Gastrocnemius medialis (tissue), 4 donors: ENCODE measurements around the gene CHST8.

Experiments used
- POLR2A ChIP-seq, 2 donors: fragments of 450-650 bp; IDR thresholded peaks; one replicate each; pipeline ENCODE4 v1.6.1; 2017; ENCODE audit warnings: antibody characterized with exemption in 2 of 2, mild to moderate bottlenecking in 2 of 2, moderate library complexity in 2 of 2
- TF ChIP-seq, protein P1 (sequence below), 5 experiments: fragments of 450-650 bp in 3 of 5; fragments of 200-600 bp in 2 of 5; sonication (generic) in 2 of 5; IDR thresholded peaks in 4 of 5; conservative IDR thresholded peaks in 1 of 5; 1 replicate in 4 of 5; 2 replicates in 1 of 5; pipeline ENCODE4 v1.5.1; 2016 to 2019; ENCODE audit warnings: antibody characterized with exemption in 5 of 5, mild to moderate bottlenecking in 3 of 5, moderate library complexity in 3 of 5

DNA sequence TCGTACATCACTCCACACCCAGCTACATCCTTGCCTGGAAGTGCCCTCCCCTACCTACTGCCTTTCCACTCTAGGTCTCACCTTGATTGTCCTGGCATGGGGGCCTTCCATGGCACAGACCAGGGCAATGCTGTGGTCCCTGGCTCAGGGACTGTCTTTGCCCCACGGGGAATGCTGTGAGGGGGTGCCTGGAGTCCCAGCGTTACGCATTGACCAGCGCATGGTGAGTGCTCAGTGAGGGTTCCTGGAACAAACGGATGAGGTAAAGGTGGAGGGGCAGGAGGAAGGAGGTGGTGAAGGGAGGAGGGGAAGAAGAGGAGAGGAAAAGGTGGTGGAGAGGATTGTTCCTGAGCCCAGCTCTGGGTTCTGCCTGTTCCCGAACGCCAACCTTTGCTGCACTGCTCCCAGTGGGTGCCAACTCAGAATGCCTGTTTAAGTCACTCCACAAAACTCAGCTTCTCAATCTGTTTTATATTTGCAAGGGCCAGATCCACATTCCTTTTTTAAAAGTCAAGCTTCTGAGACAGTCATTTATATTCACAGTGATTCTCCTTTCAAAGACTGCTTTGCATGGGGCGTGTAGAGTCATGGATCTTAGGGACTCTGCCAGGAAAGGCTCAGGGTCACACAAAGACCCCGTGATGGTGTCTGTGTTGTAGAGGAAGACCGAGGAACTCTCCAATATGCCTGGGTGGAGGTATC lies 40.8 kb downstream of the CHST8 start:
- TF ChIP-seq, protein P1, sequence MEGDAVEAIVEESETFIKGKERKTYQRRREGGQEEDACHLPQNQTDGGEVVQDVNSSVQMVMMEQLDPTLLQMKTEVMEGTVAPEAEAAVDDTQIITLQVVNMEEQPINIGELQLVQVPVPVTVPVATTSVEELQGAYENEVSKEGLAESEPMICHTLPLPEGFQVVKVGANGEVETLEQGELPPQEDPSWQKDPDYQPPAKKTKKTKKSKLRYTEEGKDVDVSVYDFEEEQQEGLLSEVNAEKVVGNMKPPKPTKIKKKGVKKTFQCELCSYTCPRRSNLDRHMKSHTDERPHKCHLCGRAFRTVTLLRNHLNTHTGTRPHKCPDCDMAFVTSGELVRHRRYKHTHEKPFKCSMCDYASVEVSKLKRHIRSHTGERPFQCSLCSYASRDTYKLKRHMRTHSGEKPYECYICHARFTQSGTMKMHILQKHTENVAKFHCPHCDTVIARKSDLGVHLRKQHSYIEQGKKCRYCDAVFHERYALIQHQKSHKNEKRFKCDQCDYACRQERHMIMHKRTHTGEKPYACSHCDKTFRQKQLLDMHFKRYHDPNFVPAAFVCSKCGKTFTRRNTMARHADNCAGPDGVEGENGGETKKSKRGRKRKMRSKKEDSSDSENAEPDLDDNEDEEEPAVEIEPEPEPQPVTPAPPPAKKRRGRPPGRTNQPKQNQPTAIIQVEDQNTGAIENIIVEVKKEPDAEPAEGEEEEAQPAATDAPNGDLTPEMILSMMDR (IDR thresholded peaks at IDR 0.05 in 4 of 5, conservative IDR thresholded peaks at IDR 0.05 in 1 of 5), result no peak
- TF ChIP-seq POLR2A (IDR thresholded peaks at IDR 0.05), result no peak
